CD4-positive, alpha-beta T cell treated with Interleukin-4 for 1 hour (primary cell): ENCODE results near the gene P2RY14.

ENCODE experiments used
- DNase-seq, 2 donors: peaks; one replicate each; pipeline ENCODE4 v3.0.0-alpha.2; 2020 to 2022

P2RY14 gene

GRCh38 chr3:151278230-151278629 is at the start of gene P2RY14:
TSS of gene P2RY14 (minus strand) at chr3:151278542. CDS start at chr3:151214316, 64,226 bp downstream.
- peak in 1 of 2 donors; percentile 37 for DNase-seq

GRCh38 chr3:151327571-151328198 is 49.3 kb upstream of the P2RY14 start:
- no peak for DNase-seq

GRCh38 chr3:151322511-151322910 is 44.2 kb upstream of the P2RY14 start:
- DNase-seq = no peak

- no peak for DNase-seq
These were observed 43.2 kb upstream of the P2RY14 start for GRCh38 chr3:151321526-151321925.

GRCh38 chr3:151320131-151320530 is 41.8 kb upstream of the P2RY14 start:
- DNase-seq = no peak

- no peak for DNase-seq
These were observed 41.3 kb upstream of the P2RY14 start for GRCh38 chr3:151319628-151320027.

GRCh38 chr3:151318991-151319390 is 40.6 kb upstream of the P2RY14 start:
- no peak for DNase-seq

GRCh38 chr3:151318313-151318712 is 40.0 kb upstream of the P2RY14 start:
- no peak for DNase-seq

- no peak for DNase-seq
These were observed 38.1 kb upstream of the P2RY14 start, which contains the start of gene GPR87 for GRCh38 chr3:151316267-151316991. TSS of gene GPR87 (minus strand) at chr3:151316820. CDS start at chr3:151300100, 16,720 bp downstream.

- no peak for DNase-seq
These were observed 37.5 kb upstream of the P2RY14 start for GRCh38 chr3:151315846-151316245.

GRCh38 chr3:151315136-151315535 is 36.8 kb upstream of the P2RY14 start:
- DNase-seq = no peak

GRCh38 chr3:151314593-151314992 is 36.3 kb upstream of the P2RY14 start:
- no peak for DNase-seq

GRCh38 chr3:151314137-151314536 is 35.8 kb upstream of the P2RY14 start:
- DNase-seq = no peak

GRCh38 chr3:151312972-151313371 is 34.6 kb upstream of the P2RY14 start:
- no peak for DNase-seq

GRCh38 chr3:151309566-151309965 is 31.2 kb upstream of the P2RY14 start:
- DNase-seq = no peak

- DNase-seq = no peak
These were observed 29.5 kb upstream of the P2RY14 start for GRCh38 chr3:151307583-151308488.

- DNase-seq = no peak
These were observed 28.8 kb upstream of the P2RY14 start for GRCh38 chr3:151307131-151307530.

- no peak for DNase-seq
These were observed 27.9 kb upstream of the P2RY14 start for GRCh38 chr3:151306168-151306810.

GRCh38 chr3:151305775-151306151 is 27.4 kb upstream of the P2RY14 start:
- no peak for DNase-seq

GRCh38 chr3:151305060-151305774 is 26.9 kb upstream of the P2RY14 start:
- DNase-seq = no peak

GRCh38 chr3:151303751-151304150 is 25.4 kb upstream of the P2RY14 start:
- no peak for DNase-seq

GRCh38 chr3:151301787-151302186 is 23.4 kb upstream of the P2RY14 start:
- DNase-seq = no peak
